Spleen (tissue), 7 donors: Measurements from ENCODE around the gene LHB.

Experiments used
- POLR2A ChIP-seq, 3 donors: fragments of 450-650 bp; IDR thresholded peaks; one replicate each; pipeline ENCODE4 v1.5.1; 2017; ENCODE audit warnings: antibody characterized with exemption in 3 of 3, mild to moderate bottlenecking in 1 of 3
- POLR2AphosphoS5 ChIP-seq, 3 donors: sonication (generic); formaldehyde crosslinking; IDR thresholded peaks; one replicate each; pipeline ENCODE4 v1.5.1; 2017; ENCODE audit warnings: antibody characterized with exemption in 3 of 3
- TF ChIP-seq, protein P1 (sequence below), 11 experiments: fragments of 200-600 bp in 7 of 11; fragments of 450-650 bp in 4 of 11; sonication (generic) in 4 of 11; IDR thresholded peaks in 8 of 11; conservative IDR thresholded peaks in 3 of 11; 1 replicate in 7 of 11; 2 replicates in 4 of 11; pipeline versions ENCODE4 v1.4.0 to v1.8.0; 2016 to 2021; ENCODE audit warnings: antibody characterized with exemption in 11 of 11, inconsistent platforms in 4 of 11, mild to moderate bottlenecking in 1 of 11
- donor health status: DM: no; HTN: no; CAD: no; lungs with moderate emphysema.
- donor health status: DM: no; HTN: no; CAD: no.
- donor health status: DM: no; HTN: no; CAD: no.

DNA sequence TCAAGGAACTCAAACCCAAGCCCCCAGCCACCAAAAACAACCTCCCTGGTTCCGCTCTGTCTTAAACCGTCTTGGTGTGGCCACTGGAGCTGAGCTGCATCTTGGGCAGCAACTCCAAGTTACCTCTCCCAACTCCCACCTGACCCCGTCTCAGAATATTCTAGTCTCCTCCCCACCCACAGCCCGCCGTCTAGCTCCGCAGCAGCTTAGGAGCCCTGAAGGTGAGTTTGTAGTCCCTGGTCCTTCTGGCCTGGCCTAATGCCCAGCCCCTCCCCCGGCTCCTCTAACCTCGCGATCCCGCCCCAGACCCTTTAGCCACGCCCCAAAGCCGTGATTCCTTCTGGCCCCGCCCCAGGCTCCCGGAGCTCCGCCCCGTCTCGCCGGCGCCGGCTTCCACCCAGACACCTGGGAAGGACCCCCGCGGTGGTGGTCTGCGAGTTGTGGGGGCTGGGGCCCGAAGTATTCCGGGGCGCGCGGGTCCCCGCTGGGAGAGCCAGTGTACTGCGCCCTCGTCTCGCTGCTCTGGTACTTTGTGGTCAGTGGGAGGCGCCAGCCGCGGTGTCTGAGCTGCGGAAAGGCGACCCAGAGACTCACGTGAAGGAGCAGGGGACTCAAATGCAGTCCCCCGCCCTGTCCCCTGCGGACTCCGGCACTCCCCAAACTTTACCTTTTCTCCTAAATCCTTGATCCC is 2.5 kb upstream of the LHB start:
- TF ChIP-seq, protein P1, sequence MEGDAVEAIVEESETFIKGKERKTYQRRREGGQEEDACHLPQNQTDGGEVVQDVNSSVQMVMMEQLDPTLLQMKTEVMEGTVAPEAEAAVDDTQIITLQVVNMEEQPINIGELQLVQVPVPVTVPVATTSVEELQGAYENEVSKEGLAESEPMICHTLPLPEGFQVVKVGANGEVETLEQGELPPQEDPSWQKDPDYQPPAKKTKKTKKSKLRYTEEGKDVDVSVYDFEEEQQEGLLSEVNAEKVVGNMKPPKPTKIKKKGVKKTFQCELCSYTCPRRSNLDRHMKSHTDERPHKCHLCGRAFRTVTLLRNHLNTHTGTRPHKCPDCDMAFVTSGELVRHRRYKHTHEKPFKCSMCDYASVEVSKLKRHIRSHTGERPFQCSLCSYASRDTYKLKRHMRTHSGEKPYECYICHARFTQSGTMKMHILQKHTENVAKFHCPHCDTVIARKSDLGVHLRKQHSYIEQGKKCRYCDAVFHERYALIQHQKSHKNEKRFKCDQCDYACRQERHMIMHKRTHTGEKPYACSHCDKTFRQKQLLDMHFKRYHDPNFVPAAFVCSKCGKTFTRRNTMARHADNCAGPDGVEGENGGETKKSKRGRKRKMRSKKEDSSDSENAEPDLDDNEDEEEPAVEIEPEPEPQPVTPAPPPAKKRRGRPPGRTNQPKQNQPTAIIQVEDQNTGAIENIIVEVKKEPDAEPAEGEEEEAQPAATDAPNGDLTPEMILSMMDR (IDR thresholded peaks at IDR 0.05 in 8 of 11, conservative IDR thresholded peaks at IDR 0.05 in 3 of 11), result no peak
- TF ChIP-seq POLR2A (IDR thresholded peaks at IDR 0.05), result no peak
- peak in 1 of 3 donors; percentile 22 for TF ChIP-seq POLR2AphosphoS5 (IDR thresholded peaks at IDR 0.05)
